Fibroblast of the conjunctiva (primary cell): Measurements from ENCODE around the gene AMDHD2.
A peak's percentile ranks its signal among the peaks of the same experiment; 100 is the strongest.
"Not testable (repeated sequence)": the region's sequence is repeated elsewhere in the genome, so short reads cannot be mapped to it uniquely, and the experiment has no call there.

Experiments used
- DNase-seq: peaks from one replicate; pipeline ENCODE4 v3.0.0-alpha.2; 2010; ENCODE audit warnings: low read depth

AMDHD2 gene, protein sequence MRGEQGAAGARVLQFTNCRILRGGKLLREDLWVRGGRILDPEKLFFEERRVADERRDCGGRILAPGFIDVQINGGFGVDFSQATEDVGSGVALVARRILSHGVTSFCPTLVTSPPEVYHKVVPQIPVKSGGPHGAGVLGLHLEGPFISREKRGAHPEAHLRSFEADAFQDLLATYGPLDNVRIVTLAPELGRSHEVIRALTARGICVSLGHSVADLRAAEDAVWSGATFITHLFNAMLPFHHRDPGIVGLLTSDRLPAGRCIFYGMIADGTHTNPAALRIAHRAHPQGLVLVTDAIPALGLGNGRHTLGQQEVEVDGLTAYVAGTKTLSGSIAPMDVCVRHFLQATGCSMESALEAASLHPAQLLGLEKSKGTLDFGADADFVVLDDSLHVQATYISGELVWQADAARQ

DNA sequence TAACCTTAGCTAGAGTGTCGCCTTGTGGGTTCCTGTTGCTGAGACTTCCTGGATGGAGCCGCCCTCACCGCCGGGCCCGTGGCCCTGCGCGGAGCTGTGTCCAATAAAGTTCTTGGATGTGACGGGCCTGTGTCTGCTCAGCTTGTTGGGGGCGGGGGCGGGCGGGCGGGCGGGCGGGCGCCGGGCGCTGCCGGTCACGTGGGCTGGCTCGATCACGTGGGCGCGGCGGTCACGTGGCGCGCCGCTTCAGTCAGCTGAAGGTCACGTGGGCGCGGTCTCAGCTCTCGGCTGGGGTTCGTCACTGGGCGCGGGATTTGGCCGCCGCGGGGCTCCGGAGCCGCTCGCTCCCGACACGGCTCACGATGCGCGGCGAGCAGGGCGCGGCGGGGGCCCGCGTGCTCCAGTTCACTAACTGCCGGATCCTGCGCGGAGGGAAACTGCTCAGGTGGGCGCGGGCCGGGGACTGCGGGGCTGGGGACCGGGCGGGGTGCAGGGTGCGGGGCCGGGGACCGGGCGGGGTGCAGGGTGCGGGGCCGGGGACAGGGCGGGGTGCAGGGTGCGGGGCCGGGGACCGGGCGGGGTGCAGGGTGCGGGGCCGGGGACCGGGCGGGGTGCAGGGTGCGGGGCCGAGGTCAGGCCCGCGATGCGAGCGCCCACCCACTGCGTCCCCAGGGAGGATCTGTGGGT, at the start of gene AMDHD2:
TSS of gene AMDHD2 (plus strand) at position 275 of the 687 bp plus-strand sequence. CDS start at position 363, 88 bp downstream.
- peak; percentile 83 for DNase-seq

DNA sequence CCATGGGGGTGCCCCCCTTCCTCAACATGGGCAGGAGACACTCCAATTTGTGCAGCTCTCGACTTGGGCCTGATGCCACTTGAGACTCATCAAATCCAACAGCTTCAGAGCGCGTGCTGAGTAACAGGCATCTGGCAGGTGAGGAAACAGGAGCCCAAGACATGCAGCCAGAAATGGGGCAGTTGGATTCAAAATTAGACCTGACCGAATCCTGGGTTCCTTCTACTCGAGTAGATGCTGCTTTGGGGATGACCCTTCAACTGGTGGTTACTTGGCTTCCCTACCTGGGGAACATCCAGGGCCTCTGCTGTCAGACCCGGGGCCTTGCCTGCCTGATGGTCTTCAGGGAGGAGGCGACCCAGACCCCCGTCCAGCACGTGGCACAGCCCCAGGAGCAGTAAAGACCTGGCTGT, 49.6 kb upstream of the AMDHD2 start:
- DNase-seq = no peak

DNA sequence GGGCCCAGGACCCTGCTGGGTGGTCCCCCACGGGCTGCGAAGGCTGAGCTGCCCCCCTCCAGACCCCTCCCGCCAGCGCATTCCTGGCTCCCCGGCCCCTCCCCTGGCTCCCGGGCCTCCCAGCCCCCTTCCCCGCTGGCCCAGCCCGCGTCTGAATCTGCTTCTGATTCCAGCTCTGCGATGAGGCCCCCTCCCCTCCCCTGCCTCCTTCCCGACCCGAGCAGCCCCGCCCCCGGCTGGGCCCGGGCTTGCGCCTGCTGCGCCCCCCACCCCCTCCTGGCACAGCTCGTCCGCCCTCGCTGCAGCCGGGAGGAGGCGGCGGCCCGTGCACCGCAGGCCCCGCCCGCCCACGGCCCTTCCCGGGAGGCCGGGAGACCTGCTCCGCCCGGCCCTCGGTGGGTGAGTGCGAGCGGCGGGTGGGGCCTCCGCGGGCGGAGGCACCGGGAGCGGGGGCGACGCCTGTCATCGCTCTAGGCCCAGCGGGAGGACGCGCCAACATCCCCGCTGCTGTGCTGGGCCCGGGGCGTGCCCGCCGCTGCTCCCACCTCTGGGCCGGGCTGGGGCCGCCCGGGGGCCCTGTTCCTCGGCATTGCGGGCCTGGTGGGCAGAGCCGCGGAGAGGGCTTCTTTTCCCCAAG, 49.0 kb upstream of the AMDHD2 start, which contains the start of gene NTN3:
TSS of gene NTN3 (plus strand) at position 282 of the 637 bp plus-strand sequence. CDS start 405 bp downstream, outside the sequence.
- no peak for DNase-seq

DNA sequence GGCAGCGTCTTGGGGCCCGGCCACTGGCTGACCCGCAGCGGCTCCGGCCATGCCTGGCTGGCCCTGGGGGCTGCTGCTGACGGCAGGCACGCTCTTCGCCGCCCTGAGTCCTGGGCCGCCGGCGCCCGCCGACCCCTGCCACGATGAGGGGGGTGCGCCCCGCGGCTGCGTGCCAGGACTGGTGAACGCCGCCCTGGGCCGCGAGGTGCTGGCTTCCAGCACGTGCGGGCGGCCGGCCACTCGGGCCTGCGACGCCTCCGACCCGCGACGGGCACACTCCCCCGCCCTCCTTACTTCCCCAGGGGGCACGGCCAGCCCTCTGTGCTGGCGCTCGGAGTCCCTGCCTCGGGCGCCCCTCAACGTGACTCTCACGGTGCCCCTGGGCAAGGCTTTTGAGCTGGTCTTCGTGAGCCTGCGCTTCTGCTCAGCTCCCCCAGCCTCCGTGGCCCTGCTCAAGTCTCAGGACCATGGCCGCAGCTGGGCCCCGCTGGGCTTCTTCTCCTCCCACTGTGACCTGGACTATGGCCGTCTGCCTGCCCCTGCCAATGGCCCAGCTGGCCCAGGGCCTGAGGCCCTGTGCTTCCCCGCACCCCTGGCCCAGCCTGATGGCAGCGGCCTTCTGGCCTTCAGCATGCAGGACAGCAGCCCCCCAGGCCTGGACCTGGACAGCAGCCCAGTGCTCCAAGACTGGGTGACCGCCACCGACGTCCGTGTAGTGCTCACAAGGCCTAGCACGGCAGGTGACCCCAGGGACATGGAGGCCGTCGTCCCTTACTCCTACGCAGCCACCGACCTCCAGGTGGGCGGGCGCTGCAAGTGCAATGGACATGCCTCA, 48.3 kb upstream of the AMDHD2 start:
- no peak for DNase-seq

DNA sequence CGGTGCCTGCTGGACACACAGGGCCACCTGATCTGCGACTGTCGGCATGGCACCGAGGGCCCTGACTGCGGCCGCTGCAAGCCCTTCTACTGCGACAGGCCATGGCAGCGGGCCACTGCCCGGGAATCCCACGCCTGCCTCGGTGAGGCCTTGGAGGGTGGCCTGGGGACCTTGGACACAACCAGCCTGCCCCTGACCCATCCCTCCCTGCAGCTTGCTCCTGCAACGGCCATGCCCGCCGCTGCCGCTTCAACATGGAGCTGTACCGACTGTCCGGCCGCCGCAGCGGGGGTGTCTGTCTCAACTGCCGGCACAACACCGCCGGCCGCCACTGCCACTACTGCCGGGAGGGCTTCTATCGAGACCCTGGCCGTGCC, 47.7 kb upstream of the AMDHD2 start:
- no peak for DNase-seq

DNA sequence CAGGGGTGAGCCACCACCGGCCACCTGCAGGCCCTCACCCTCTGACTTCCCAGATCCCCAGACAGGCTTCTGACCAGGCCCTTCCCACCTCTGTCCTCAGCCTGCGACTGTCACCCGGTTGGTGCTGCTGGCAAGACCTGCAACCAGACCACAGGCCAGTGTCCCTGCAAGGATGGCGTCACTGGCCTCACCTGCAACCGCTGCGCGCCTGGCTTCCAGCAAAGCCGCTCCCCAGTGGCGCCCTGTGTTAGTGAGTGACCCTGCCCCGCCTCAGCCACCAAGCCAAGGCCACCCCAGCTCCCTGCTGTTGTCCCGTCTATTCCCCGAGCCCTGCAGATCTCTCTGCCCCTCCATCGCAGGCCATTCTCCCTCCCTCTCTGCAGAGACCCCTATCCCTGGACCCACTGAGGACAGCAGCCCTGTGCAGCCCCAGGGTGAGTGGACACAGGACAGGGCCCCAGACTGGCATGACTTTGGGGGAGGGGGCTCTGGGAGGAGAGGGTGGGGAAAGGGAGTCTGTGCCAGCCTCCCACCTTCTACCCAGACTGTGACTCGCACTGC, 47.2 kb upstream of the AMDHD2 start:
- DNase-seq = no peak

DNA sequence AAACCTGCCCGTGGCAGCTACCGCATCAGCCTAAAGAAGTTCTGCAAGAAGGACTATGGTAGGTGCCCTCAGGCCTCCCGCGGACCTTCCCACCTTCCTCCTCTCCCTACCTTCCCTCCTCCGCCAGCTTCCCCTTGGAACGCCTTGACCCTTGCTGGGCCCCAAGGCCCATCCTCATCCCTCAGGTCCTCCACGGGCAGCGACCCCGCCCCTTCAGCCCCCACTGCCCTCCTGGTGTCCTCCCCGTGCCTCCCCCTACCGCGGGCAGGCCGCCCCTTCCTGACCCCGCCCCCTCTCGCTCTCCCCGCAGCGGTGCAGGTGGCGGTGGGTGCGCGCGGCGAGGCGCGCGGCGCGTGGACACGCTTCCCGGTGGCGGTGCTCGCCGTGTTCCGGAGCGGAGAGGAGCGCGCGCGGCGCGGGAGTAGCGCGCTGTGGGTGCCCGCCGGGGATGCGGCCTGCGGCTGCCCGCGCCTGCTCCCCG, 46.7 kb upstream of the AMDHD2 start:
- no peak for DNase-seq

DNA sequence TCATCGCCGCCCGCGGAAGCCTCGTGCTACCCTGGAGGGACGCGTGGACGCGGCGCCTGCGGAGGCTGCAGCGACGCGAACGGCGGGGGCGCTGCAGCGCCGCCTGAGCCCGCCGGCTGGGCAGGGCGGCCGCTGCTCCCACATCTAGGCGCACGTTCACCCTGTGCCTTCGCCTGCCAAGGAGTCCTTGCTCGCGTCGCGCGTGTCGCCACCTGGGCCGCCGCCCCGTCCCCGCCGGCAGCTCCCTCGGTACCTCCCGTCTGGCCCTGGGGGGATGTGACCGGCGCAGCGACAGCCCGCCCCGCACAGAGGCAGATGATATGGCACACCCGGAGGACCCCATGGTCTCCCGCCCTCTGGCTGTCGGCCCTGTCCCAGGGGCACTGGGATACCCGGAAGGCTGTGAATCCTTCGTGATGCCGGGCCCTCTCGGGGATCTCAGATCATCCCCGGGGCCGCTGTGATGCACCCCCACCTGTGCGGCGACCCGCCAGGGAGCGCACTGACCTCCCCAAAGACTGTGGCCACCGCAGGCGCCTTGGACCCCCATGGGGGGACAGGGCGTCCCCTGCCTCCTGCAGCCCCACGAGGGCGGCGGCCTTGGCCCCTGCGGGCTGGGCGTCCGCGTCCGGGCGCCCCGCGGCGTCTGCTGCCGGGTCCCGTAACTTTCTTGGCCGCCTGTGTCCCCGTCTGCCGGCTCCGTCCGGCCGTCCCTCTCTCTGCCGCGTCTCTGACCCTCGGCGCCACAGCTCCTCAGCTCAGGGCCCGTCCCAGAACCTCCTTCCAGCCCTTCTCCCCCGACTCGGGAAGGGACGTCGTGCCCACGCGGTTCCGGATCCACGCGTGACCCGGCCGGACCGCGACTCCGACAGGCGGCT, 45.9 kb upstream of the AMDHD2 start:
- no peak for DNase-seq

DNA sequence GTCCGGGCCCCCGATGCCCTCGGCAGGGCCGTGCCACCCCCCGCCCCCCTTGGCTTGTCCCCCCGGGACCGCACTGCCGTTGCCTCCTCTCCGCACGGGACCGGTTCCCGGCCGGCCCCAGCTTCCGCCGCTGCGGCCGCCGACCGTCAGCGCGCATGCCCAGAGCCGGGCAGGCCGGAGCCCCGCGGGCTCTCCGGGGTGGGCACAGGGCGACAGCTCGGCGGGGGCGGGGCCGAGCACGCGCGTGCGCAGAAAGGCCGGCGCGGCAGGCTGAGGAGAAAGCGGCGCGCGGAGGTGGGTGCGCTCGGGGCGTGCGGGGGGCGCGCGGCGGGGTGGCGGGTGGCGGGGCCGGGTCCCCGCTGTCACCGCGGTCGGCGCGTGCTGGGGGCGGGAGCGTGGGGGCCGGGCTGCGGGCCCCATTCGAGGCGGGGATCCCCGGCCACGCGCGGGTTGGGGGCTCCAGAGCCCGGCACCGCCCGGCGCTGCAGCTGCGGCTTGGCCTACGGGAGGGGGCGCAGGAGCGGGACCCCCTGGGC, 45.2 kb upstream of the AMDHD2 start, which contains the start of gene TBC1D24:
TSS of gene TBC1D24 (plus strand) at position 251 of the 536 bp plus-strand sequence. CDS start 21,022 bp downstream, outside the sequence.
- DNase-seq = peak; percentile 67

DNA sequence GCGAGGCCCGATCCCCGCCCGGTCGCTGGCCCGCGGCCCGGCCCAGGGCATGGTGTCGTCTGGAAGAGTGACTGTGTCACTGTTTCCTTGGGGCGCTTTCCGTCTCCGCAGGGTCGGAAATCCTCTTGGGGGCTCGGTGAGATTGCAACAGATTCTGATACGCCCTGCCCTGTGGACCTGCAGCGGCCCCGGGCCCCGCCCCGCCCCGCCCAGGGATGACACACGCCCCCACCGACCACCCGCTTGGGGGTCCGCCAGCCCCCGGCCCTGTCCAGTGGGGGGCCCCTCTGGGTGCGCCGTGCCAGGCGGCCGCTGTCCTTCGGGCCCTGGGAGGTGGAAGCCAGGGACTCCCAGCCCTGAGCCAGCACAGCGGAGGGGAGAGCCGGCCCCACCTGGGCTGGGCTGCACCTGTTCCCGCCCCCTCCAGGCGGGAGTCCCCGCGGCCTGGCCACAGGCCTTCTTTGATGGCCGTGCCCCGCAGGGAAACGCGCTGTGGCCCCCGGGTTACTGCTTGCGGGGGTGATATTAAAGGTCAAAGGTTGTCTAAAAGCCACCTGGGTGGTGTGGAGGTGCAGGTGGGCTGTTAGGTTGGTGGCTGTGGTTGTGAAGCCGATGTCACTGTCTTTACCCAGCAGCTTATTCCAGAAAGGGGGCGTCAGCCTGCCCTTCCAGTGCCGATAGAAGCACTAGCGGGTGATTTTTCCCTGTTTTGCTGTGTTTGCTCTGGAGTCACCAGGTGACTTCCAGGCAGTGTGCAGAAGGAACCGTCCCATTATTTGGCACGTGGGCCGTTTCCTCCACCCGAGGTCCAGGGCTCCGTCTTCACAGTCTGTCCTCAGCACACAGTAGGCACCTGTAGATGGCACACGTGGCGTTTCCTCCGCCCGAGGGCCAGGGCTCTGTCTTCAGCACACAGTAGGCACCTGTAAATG, 44.5 kb upstream of the AMDHD2 start:
- DNase-seq = no peak

DNA sequence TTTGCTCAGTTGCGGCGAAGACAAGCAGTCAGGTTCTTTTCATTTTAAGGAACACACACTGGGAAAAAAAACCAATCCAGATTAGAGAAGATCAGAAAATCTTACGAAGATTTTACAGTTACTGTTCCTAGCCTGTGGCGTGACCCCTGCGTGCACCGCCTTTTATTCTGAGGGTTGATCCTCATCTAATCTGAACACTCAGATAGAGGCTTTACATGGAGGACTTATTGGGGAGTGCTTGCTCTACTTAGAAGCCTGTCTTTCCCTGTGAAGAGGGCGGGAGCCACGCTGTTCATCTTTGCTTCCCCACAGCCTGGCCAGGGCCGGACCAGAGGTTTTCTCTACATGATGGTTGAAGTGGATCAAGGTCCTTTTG, 43.8 kb upstream of the AMDHD2 start:
- DNase-seq = no peak

DNA sequence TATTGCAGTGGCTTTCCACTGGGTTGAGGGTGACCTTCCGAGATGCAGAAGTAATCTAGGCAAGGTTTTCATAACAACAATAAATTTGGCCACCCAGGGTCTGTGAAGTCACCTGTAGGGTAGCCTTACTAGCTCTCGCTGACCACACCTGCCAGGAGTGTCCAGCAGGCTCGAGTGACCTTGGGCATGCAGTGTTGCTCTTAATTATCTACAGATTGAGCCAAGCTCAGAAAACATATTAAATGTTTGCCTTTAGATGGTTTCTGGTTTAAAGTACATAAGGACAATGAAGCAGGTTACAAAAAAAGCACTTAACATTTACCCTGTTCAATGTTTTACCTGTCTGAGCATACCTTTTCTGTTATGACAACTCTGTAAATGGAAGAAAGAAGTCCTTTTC, 43.4 kb upstream of the AMDHD2 start:
- no peak for DNase-seq

DNA sequence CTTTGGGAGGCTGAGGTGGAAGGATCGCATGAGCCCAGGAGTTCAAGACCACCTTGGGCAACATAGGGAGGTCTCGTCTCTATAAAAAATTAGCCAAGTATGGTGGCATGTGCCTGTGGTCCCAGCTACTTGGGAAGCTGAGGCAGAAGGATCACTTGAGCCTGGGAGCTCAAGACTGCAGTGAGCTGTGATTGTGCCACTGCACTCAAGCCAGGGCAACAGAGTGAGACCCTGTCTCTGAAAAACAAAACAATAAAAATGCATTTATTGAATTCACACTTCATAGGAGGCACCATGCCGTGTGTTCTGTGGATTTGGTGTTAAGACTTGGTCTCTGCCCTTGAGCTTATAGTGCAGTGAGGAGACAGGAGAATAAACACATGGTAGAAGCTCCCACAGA, 42.8 kb upstream of the AMDHD2 start:
- no peak for DNase-seq

DNA sequence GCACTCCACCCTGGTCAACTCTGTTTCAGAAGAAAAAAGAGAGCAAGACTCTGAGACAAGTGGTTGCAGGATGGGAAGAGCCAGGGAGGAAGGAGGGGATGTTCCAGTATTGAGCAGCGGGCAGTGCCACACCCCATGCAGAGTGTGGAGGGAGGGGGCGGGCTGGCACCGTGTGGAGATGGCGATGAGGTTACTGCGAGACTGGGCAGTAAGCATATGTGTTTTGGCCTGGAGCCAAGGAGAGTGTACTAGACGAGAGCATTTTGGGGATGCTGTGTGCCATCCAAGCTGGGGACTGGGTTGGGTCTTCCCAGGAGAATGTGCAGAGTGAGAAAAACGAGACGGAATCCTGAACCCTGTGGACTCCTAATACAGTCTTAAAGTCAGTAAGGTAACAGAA, 41.9 kb upstream of the AMDHD2 start:
- DNase-seq = no peak

DNA sequence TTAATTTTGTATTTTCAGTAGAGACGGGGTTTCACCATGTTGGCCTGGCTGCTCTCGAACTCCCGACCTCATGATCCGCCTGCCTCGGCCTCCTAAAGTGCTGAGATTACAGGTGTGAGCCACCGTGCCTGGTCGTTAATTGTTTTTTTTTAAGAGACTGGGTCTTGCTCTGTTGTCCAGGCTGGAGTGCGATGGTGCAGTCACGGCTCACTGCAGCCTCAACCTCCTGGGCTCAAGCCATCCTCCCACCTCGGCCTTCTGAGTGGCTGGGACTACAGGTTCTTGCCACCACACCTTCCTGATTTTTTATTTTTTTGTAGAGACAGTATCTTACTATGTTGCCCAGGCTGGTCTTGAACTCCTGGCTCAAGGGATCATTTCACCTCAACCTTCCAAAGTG, 40.2 kb upstream of the AMDHD2 start:
- not testable (repeated sequence) for DNase-seq

DNA sequence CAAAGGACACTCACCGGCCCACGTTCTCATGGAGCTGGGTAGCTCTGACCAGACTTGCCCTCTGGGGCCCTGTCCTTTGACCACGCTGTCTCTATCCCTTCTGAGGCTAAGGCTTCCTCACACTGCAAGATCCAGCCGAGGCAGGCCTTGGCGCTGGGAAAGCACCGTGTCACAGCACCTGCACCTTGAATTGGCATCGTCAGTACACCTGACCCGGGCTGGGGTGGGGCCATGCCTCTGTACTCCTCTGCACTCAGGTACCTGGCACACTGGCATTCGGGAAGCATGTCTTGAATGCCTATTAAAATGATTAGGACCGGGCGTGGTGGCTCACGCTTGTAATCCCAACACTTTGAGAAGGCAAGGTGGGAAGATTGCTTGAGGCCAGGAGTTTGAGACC, 39.2 kb upstream of the AMDHD2 start:
- no peak for DNase-seq

DNA sequence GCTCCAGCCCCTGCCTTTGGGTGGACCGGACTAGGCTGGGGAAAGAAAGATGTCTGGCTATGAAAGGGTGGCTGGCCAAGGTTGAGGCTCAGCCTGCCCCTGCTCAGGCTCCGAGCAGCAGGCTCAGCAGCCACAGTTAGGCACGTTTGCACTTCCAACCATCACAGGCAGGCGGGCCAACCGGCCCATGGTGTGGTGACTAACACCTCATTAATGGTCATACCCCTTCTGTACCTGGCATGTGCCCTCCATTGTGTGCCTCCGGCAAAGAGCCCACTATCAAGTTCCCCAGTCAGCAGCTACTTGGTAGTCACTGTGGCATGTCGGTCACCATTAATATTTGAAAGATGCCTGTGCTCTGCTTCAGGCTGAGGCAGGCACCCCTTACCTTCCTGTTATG, 38.5 kb upstream of the AMDHD2 start:
- DNase-seq = no peak

DNA sequence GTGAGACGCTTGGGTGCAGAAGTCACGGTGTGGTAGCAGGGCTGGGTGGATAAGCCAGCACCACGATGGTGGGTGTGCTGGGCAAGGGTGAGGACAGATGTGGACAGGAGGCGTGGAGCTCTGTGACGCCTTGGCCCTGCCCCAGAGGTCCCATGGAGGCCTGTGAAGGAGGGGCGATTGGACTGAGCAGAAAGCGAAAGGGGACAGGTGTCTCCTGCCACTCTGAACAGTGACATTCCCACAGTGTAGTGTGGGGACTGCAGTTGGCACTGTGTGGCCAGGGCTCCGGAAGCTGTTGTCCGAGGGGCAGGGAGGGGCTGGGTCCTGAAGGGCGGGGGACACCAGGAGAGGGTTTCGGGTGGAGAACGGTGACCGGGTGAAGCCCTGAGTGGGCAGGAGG, 37.9 kb upstream of the AMDHD2 start:
- no peak for DNase-seq
